Uterus (tissue), 4 donors: ENCODE data around the gene TP53I11. TPM values are rescaled to one million over a fixed set of nuclear protein-coding genes. Genes with fewer than 3 reads are reported as not detected.

Source experiments
- DNase-seq, 2 donors: peaks; one replicate each; pipeline ENCODE4 v3.0.0-alpha.2; 2019 to 2020
- H3K27ac ChIP-seq, 2 donors: fragments of 200-600 bp; sonication (generic); 1 replicate in 1 of 2; 2 replicates in 1 of 2; pipeline ENCODE4 v1.5.1; 2016 to 2018
- H3K27me3 ChIP-seq, 2 donors: fragments of 200-600 bp; sonication (generic); one replicate each; pipeline ENCODE4 v1.5.1; 2018 to 2019; ENCODE audit warnings: control low read depth in 1 of 2
- H3K36me3 ChIP-seq, 2 donors: fragments of 200-600 bp; sonication (generic); one replicate each; pipeline ENCODE4 v1.5.1; 2019; ENCODE audit warnings: control low read depth in 1 of 2
- H3K4me1 ChIP-seq, 2 donors: fragments of 200-600 bp; sonication (generic); one replicate each; pipeline ENCODE4 v1.5.1; 2018 to 2019; ENCODE audit warnings: control low read depth in 1 of 2
- H3K4me3 ChIP-seq, 2 donors: fragments of 200-600 bp; sonication (generic); 1 replicate in 1 of 2; 2 replicates in 1 of 2; pipeline ENCODE4 v1.5.1; 2018 to 2019; ENCODE audit warnings: mild to moderate bottlenecking in 1 of 2
- H3K9me3 ChIP-seq, 2 donors: fragments of 200-600 bp; sonication (generic); one replicate each; pipeline ENCODE4 v1.5.1; 2019; ENCODE audit warnings: control low read depth in 1 of 2
- POLR2A ChIP-seq, 2 donors: fragments of 450-650 bp; IDR thresholded peaks; one replicate each; pipeline ENCODE4 v1.6.1; 2016; ENCODE audit warnings: antibody characterized with exemption in 2 of 2, mild to moderate bottlenecking in 1 of 2, moderate library complexity in 1 of 2
- intact Hi-C: fragments of 100-400 bp; cut with DNase I; formaldehyde crosslinking; loops from one replicate; pipeline ENCODE4 v1.15.1; 2023; ENCODE audit warnings: low total_unique reads
- total RNA-seq, 4 donors: library from RNA; depleted of rRNA in 3 of 4; stranded (reverse); fragments of >200 nt in 3 of 4; gene quantifications; one replicate each; pipeline versions ENCODE4 v1.1.0 to v1.2.4, GENCODE V29; 2014 to 2023
- TF ChIP-seq, protein P1 (sequence below), 4 experiments: fragments of 200-600 bp in 2 of 4; fragments of 450-650 bp in 2 of 4; sonication (generic) in 2 of 4; IDR thresholded peaks; one replicate each; pipeline ENCODE4 v1.5.1; 2016 to 2019; ENCODE audit warnings: antibody characterized with exemption in 4 of 4, mild to moderate bottlenecking in 2 of 4, moderate library complexity in 1 of 4
- donor health status: DM: yes; HTN: yes; CAD: no.

The TP53I11 gene
- total RNA-seq, 4 donors from 2014 or later, result 3.8 to 53.9 (median 17.5) TPM

GRCh38 chr11:44885065-44885810 lies 65.4 kb downstream of the TP53I11 start:
- H3K9me3 ChIP-seq, result no peaks in the 10 kb centered on the region
- peak overlapping the region; percentile 80 to 91 for H3K27ac ChIP-seq
- H3K27me3 ChIP-seq, result no peaks in the 10 kb centered on the region
- intact Hi-C loops, result no loop called here
- TF ChIP-seq POLR2A (IDR thresholded peaks at IDR 0.05), result no peak
- TF ChIP-seq, protein P1, sequence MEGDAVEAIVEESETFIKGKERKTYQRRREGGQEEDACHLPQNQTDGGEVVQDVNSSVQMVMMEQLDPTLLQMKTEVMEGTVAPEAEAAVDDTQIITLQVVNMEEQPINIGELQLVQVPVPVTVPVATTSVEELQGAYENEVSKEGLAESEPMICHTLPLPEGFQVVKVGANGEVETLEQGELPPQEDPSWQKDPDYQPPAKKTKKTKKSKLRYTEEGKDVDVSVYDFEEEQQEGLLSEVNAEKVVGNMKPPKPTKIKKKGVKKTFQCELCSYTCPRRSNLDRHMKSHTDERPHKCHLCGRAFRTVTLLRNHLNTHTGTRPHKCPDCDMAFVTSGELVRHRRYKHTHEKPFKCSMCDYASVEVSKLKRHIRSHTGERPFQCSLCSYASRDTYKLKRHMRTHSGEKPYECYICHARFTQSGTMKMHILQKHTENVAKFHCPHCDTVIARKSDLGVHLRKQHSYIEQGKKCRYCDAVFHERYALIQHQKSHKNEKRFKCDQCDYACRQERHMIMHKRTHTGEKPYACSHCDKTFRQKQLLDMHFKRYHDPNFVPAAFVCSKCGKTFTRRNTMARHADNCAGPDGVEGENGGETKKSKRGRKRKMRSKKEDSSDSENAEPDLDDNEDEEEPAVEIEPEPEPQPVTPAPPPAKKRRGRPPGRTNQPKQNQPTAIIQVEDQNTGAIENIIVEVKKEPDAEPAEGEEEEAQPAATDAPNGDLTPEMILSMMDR (IDR thresholded peaks at IDR 0.05), result no peak
- DNase-seq, result peak; percentile 50 to 77
- H3K4me1 ChIP-seq, result peaks cover 6 to 11% of the 10 kb centered on the region in 2 donors
- H3K4me3 ChIP-seq, result no peak overlapping the region
- H3K36me3 ChIP-seq, result no peaks in the 10 kb centered on the region

DNA sequence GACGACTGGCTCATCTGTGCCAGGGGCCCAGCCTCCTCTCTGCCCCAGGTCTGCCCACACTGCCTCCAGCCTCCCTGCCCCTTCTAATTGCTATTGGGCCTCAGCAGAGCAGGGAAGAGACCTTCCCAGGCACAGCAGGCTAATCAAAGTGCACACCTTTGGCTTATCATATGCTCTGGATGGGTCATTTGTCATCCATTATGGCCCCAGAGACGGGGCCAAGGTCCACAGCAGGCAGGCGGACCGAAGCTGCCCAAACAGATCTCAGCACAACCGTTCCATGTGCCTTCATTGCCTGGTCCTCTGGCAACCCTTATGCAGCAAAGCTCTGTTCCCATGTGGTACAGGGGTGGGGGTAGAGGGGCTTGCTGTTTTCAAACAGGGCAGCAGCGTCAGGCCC lies 66.6 kb downstream of the TP53I11 start:
- no peak overlapping the region for H3K4me3 ChIP-seq
- no peaks in the 10 kb centered on the region for H3K9me3 ChIP-seq
- peak overlapping the region; percentile 80 to 91 for H3K27ac ChIP-seq
- no peak for TF ChIP-seq POLR2A (IDR thresholded peaks at IDR 0.05)
- TF ChIP-seq, protein P1 (IDR thresholded peaks at IDR 0.05), result no peak
- H3K36me3 ChIP-seq, result no peaks in the 10 kb centered on the region
- H3K27me3 ChIP-seq, result no peaks in the 10 kb centered on the region
- peaks cover 6 to 11% of the 10 kb centered on the region in 2 donors for H3K4me1 ChIP-seq
- no peak for DNase-seq
- intact Hi-C loops, result no loop called here

GRCh38 chr11:44883277-44883676 lies 67.4 kb downstream of the TP53I11 start:
- intact Hi-C loops, result no loop called here
- Histone ChIP-seq H3K27me3 (no peaks in the 10 kb centered on the region), H3K36me3 (no peaks in the 10 kb centered on the region), H3K4me3 (no peak overlapping the region), H3K4me1 (peaks cover 6 to 11% of the 10 kb centered on the region in 2 donors), H3K9me3 (no peaks in the 10 kb centered on the region), H3K27ac (peak overlapping the region; percentile 80 to 91)
- no peak for TF ChIP-seq POLR2A (IDR thresholded peaks at IDR 0.05)
- TF ChIP-seq, protein P1 (IDR thresholded peaks at IDR 0.05), result no peak
- no peak for DNase-seq

Other genes with a start within 250 kb of the TP53I11 start
- gene TSPAN18, start 223.9 kb downstream of the TP53I11 start, total RNA-seq, result 100 to 1,000 TPM in 1 of 4 donors, 10 to 100 TPM in 1, 1 to 10 TPM in 2; 1.2 to 117 (median 20.1) TPM
- gene PRDM11, start 195.8 kb upstream of the TP53I11 start, total RNA-seq, result 100 to 1,000 TPM in 1 of 4 donors, 10 to 100 TPM in 2, 1 to 10 TPM in 1; 7.4 to 318 (median 58.5) TPM